Measurements from ENCODE around the gene PNKP. TPM values are rescaled to one million over a fixed set of nuclear protein-coding genes. Genes with fewer than 3 reads are reported as not detected.
A peak's percentile ranks its signal among the peaks of the same experiment; 100 is the strongest.

PNKP gene
- total RNA-seq, 2 experiments from 2014 or later, result 58.8 to 65.9 TPM

GRCh38 chr19:49870309-49870901 lies 3.0 kb upstream of the PNKP start:
- intact Hi-C loops (cut with micrococcal nuclease), result loop anchor here (10.0 kb wide), 1 partner anchor 54 kb away; the partner anchor contains the start of genes ATF5 and NUP62
- Mint-ChIP-seq H3K4me3 (no peak overlapping the region), H3K36me3 (ENCODE audit: low read depth) (peaks cover 14% of the 10 kb centered on the region), H3K27ac (no peak overlapping the region), H3K4me1 (ENCODE audit: low read depth) (peaks cover 41% of the 10 kb centered on the region), H3K9me3 (no peaks in the 10 kb centered on the region), H3K27me3 (no peaks in the 10 kb centered on the region)
- ATAC-seq, result no peak
- ChIA-PET CTCF (no interaction called here), POLR2A (interaction anchor here (1.1 to 2.1 kb wide), 4 partner anchors 19 to 41 kb away, joined by 4 to 9 read pairs (median 6); partner anchors contain the start of gene PTOV1)
- no peak for TF ChIP-seq CTCF (IDR thresholded peaks at IDR 0.05)
- peak; percentile 26 for DNase-seq

GRCh38 chr19:49869484-49870308 lies 2.3 kb upstream of the PNKP start:
- Mint-ChIP-seq H3K27me3 (no peaks in the 10 kb centered on the region), H3K4me3 (no peak overlapping the region), H3K4me1 (ENCODE audit: low read depth) (peaks cover 45% of the 10 kb centered on the region), H3K27ac (no peak overlapping the region), H3K9me3 (no peaks in the 10 kb centered on the region), H3K36me3 (ENCODE audit: low read depth) (peaks cover 21% of the 10 kb centered on the region)
- ATAC-seq, result peak; percentile 82
- no peak for TF ChIP-seq CTCF (IDR thresholded peaks at IDR 0.05)
- intact Hi-C loops (cut with micrococcal nuclease), result loop anchor here (10.0 kb wide), 1 partner anchor 55 kb away; the partner anchor contains the start of genes ATF5 and NUP62
- peak; percentile 95 for DNase-seq
- POLR2A ChIA-PET, result interaction anchor here (0.7 to 2.1 kb wide), 9 partner anchors 8 to 279 kb away, joined by 3 to 9 read pairs (median 5); partner anchors contain the start of genes AKT1S1, ATF5, PRR12 and TBC1D17
- CTCF ChIA-PET, result interaction anchor here (0.8 to 1.6 kb wide), 5 partner anchors 19 to 68 kb away, joined by 3 to 6 read pairs (median 3); partner anchors contain the start of genes ATF5 and PTOV1

- Mint-ChIP-seq H3K36me3 (ENCODE audit: low read depth) (peaks cover 27% of the 10 kb centered on the region), H3K9me3 (no peaks in the 10 kb centered on the region), H3K27ac (no peak overlapping the region), H3K4me3 (no peak overlapping the region), H3K4me1 (ENCODE audit: low read depth) (peaks cover 45% of the 10 kb centered on the region), H3K27me3 (no peaks in the 10 kb centered on the region)
- DNase-seq, result no peak
- intact Hi-C loops (cut with micrococcal nuclease), result no loop called here
- CTCF ChIA-PET, result interaction anchor here (0.8 to 1.6 kb wide), 5 partner anchors 19 to 68 kb away, joined by 3 to 6 read pairs (median 3); partner anchors contain the start of genes ATF5 and PTOV1
- no peak for TF ChIP-seq CTCF (IDR thresholded peaks at IDR 0.05)
- ATAC-seq, result peak; percentile 21
- POLR2A ChIA-PET, result interaction anchor here (0.7 to 2.1 kb wide), 9 partner anchors 8 to 279 kb away, joined by 3 to 9 read pairs (median 5); partner anchors contain the start of genes AKT1S1, ATF5, PRR12 and TBC1D17
Observed at GRCh38 chr19:49869009-49869483, 1.7 kb upstream of the PNKP start.

GRCh38 chr19:49864890-49865289 lies 2.5 kb downstream of the PNKP start:
- POLR2A ChIA-PET, result interaction anchor here (0.8 to 5.9 kb wide), 3 partner anchors 12 to 55 kb away, joined by 3 to 64 read pairs (median 3); partner anchors contain the start of genes MED25 and PTOV1
- DNase-seq, result no peak

More at GRCh38 chr19:49864890-49865289, 2.5 kb downstream of the PNKP start:
- peaks cover 34% of the 10 kb centered on the region for H3K4me1 Mint-ChIP-seq (ENCODE audit: low read depth)
- intact Hi-C loops (cut with micrococcal nuclease), result no loop called here
- H3K27ac Mint-ChIP-seq, result no peak overlapping the region
- ATAC-seq, result no peak
- CTCF ChIA-PET, result interaction anchor here (1.2 kb wide), 1 partner anchor 11 kb away, joined by 3 read pairs; no protein-coding TSS in a partner anchor
- no peaks in the 10 kb centered on the region for H3K9me3 Mint-ChIP-seq
- no peaks in the 10 kb centered on the region for H3K27me3 Mint-ChIP-seq
- no peak for TF ChIP-seq CTCF (IDR thresholded peaks at IDR 0.05)
- H3K36me3 Mint-ChIP-seq (ENCODE audit: low read depth), result peaks cover 30% of the 10 kb centered on the region
- peak overlapping the region; percentile 26 for H3K4me3 Mint-ChIP-seq
